GM12878 (cell line): ENCODE measurements around the gene FAM162B. TPM values are rescaled to one million over a fixed set of nuclear protein-coding genes. Genes with fewer than 3 reads are reported as not detected.

Experiments used
- ATAC-seq: fragments of 200-7000 bp; cut with Tn5 transposase; 3 replicates; pipeline ENCODE4 v1.9.1; 2020; ENCODE audit warnings: mild to moderate bottlenecking, moderate library complexity
- BruUV-seq: library from RNA; stranded (reverse); fragments of 400-500 nt; replicated peaks from 2 replicates; lab custom pipeline; 2021; lab: Mats Ljungman, UMichigan
- CTCF ChIA-PET: fragments of 300-600 bp; sonication (Branson Sonifier 250); formaldehyde crosslinking; extraction: SDS; loops from one replicate; lab custom pipeline; 2021; ENCODE audit warnings: inconsistent platforms; lab: Yijun Ruan, JAX
- POLR2A ChIA-PET: fragments of 350-600 bp; formaldehyde crosslinking; extraction: SDS; loops from one replicate; lab custom pipeline; 2021; ENCODE audit warnings: inconsistent platforms; lab: Charles Lee
- RAD21 ChIA-PET: fragments of 300-600 bp; sonication (Branson Sonifier 250); formaldehyde crosslinking; loops from one replicate; lab custom pipeline; 2023; ENCODE audit warnings: antibody characterized with exemption; ENCODE audit not compliant: unreplicated experiment; lab: Charles Lee
- SMC1A ChIA-PET: fragments of 300-600 bp; sonication (Branson Sonifier 250); formaldehyde crosslinking; loops from one replicate; lab custom pipeline; 2023; ENCODE audit not compliant: unreplicated experiment, uncharacterized antibody; lab: Charles Lee
- DNase-seq: peaks from one replicate; pipeline ENCODE4 v3.0.0-alpha.2; 2011; ENCODE audit warnings: low read depth, low spot score
- FAIRE-seq: peaks from 3 replicates; lab custom pipeline; 2011; peaks lifted over from hg19 to GRCh38; lab: Jason Lieb, UNC
- H2AFZ ChIP-seq: 2 replicates; pipeline ENCODE4 v1.6.0; 2011; ENCODE audit warnings: low read depth, low read length, control low read depth; ENCODE audit not compliant: control insufficient read depth
- H3K27ac ChIP-seq: 2 replicates; pipeline ENCODE4 v1.5.1; 2011; ENCODE audit warnings: control low read depth; ENCODE audit not compliant: control insufficient read depth, insufficient read depth
- H3K27me3 ChIP-seq, 2 experiments: replicated peaks in 1 of 2; 2 replicates each; pipeline versions ENCODE4 v1.6.0 to v1.6.1; 2011; ENCODE audit warnings: low read length in 1 of 2; ENCODE audit not compliant: control insufficient read depth in 2 of 2, insufficient read depth in 2 of 2
- H3K36me3 ChIP-seq, 2 experiments: 2 replicates each; pipeline ENCODE4 v1.5.1; 2011; ENCODE audit warnings: low read length in 1 of 2; ENCODE audit not compliant: control insufficient read depth in 2 of 2, insufficient read depth in 2 of 2
- H3K4me1 ChIP-seq: 2 replicates; pipeline ENCODE4 v1.6.1; 2011; ENCODE audit warnings: mild to moderate bottlenecking, low read length, moderate library complexity, mixed read lengths; ENCODE audit not compliant: control insufficient read depth, insufficient read depth
- H3K4me2 ChIP-seq: 2 replicates; pipeline ENCODE4 v1.6.0; 2011; ENCODE audit warnings: control low read depth; ENCODE audit not compliant: control insufficient read depth, insufficient read depth
- H3K4me3 ChIP-seq: fragments of 200-600 bp; sonication (generic); 2 replicates; pipeline ENCODE4 v1.5.1; 2016
- H3K79me2 ChIP-seq: 2 replicates; pipeline ENCODE4 v1.6.0; 2011; ENCODE audit warnings: low read length; ENCODE audit not compliant: control insufficient read depth, insufficient read depth
- H3K9ac ChIP-seq: 2 replicates; pipeline ENCODE4 v1.8.0; 2011; ENCODE audit warnings: low read length, control low read depth, mixed read lengths; ENCODE audit not compliant: control insufficient read depth, insufficient read depth
- H3K9me3 ChIP-seq: replicated peaks from 3 replicates; pipeline ENCODE4 v1.5.1; 2011; ENCODE audit warnings: mild to moderate bottlenecking, low read length; ENCODE audit not compliant: control insufficient read depth, insufficient read depth
- H4K20me1 ChIP-seq: 2 replicates; pipeline ENCODE4 v1.6.0; 2011; ENCODE audit not compliant: control insufficient read depth, insufficient read depth
- CBX3 ChIP-seq: fragments of 200-600 bp; sonication (generic); IDR thresholded peaks from 2 replicates; pipeline ENCODE4 v1.6.1; 2016; ENCODE audit warnings: low read depth, borderline replicate concordance
- CREM ChIP-seq: IDR thresholded peaks from 2 replicates; pipeline ENCODE4 v1.6.1; 2014; ENCODE audit warnings: antibody characterized with exemption, low read depth
- NFXL1 ChIP-seq: fragments of 450-650 bp; IDR thresholded peaks from 2 replicates; pipeline ENCODE4 v1.6.1; 2017; ENCODE audit warnings: antibody characterized with exemption, mild to moderate bottlenecking, borderline replicate concordance
- SREBF2 ChIP-seq: IDR thresholded peaks from 2 replicates; pipeline ENCODE4 v1.6.1; 2012; ENCODE audit warnings: mild to moderate bottlenecking, low read length
- ZNF207 ChIP-seq: fragments of 450-650 bp; IDR thresholded peaks from 2 replicates; pipeline ENCODE4 v1.6.1; 2014; ENCODE audit warnings: antibody characterized with exemption, mild to moderate bottlenecking, borderline replicate concordance
- ZNF622 ChIP-seq: fragments of 450-650 bp; IDR thresholded peaks from 2 replicates; pipeline ENCODE4 v1.6.1; 2017; ENCODE audit warnings: mild to moderate bottlenecking, inconsistent platforms
- ZSCAN29 ChIP-seq: fragments of 450-650 bp; IDR thresholded peaks from 2 replicates; pipeline ENCODE4 v1.6.1; 2017; ENCODE audit warnings: mild to moderate bottlenecking, moderate library complexity
- ZZZ3 ChIP-seq: IDR thresholded peaks from 2 replicates; pipeline ENCODE4 v1.6.1; 2011; ENCODE audit warnings: low read depth; ENCODE audit not compliant: control insufficient read depth, insufficient read length
- WGBS: methylation state at CpG from one replicate; pipeline ENCODE4 v1.1.6; 2016; ENCODE audit warnings: low lambda C conversion rate; ENCODE audit not compliant: insufficient replicate concordance, insufficient coverage; ENCODE audit errors: missing lambda C conversion rate; 5-methylcytosine and 5-hydroxymethylcytosine counted together
- in situ Hi-C: fragments of 300-500 bp; cut with MboI; formaldehyde crosslinking; loops from 9 replicates; pipeline ENCODE4 v1.14.3; 2018; ENCODE audit warnings: mixed read lengths
- intact Hi-C: fragments of 100-400 bp; cut with micrococcal nuclease; formaldehyde crosslinking; loops from one replicate; pipeline ENCODE4 v1.14.2; 2022; ENCODE audit not compliant: unreplicated experiment
- polyA plus RNA-seq, 11 experiments: library from polyadenylated mRNA; depleted of rRNA in 4 of 11; unstranded in 6 of 11; stranded (reverse) in 5 of 11; fragments of >200 nt; fragmentation: Nextera tagmentation in 4 of 11; fragmentation: Illumina TruSeq in 1 of 11; extraction: Ambion mirVana in 4 of 11; extraction: Trizol in 1 of 11; gene quantifications; 1 replicate in 1 of 11; 2 replicates in 10 of 11; pipeline versions ENCODE4 v1.2.1 to v1.2.3, GENCODE V29; 2011 to 2016; ENCODE audit warnings: inconsistent platforms in 2 of 11, missing spikeins in 2 of 11, low read depth in 1 of 11
- total RNA-seq, 4 experiments: library from RNA; depleted of rRNA in 3 of 4; stranded (reverse); fragments of >200 nt in 3 of 4; fragmentation: Illumina TruSeq in 1 of 4; extraction: Trizol in 1 of 4; gene quantifications; 2 replicates each; pipeline versions ENCODE4 v1.2.1 to v1.2.3, GENCODE V29; 2013 to 2021
- TF ChIP-seq, protein P1 (sequence below): fragments of 450-650 bp; IDR thresholded peaks from 2 replicates; pipeline ENCODE4 v1.6.1; 2016; ENCODE audit warnings: mild to moderate bottlenecking
- TF ChIP-seq, protein P2 (sequence below): fragments of 450-650 bp; conservative IDR thresholded peaks from 2 replicates; pipeline ENCODE4 v1.6.1; 2017; ENCODE audit warnings: mild to moderate bottlenecking, moderate library complexity
- TF ChIP-seq, protein P3 (sequence below): fragments of 450-650 bp; IDR thresholded peaks from 2 replicates; pipeline ENCODE4 v1.6.1; 2017; ENCODE audit warnings: low read depth, mild to moderate bottlenecking, moderate library complexity
- TF ChIP-seq, protein P4 (sequence below): IDR thresholded peaks from 2 replicates; pipeline ENCODE4 v1.6.1; 2011; ENCODE audit warnings: mild to moderate bottlenecking, low read depth, low read length, moderate library complexity; ENCODE audit not compliant: insufficient replicate concordance

The FAM162B gene
- total and polyA plus RNA-seq, 10 of the 15 experiments (the other 5 are each of a cell fraction or from before 2014, with no cell fraction given): not detected

DNA sequence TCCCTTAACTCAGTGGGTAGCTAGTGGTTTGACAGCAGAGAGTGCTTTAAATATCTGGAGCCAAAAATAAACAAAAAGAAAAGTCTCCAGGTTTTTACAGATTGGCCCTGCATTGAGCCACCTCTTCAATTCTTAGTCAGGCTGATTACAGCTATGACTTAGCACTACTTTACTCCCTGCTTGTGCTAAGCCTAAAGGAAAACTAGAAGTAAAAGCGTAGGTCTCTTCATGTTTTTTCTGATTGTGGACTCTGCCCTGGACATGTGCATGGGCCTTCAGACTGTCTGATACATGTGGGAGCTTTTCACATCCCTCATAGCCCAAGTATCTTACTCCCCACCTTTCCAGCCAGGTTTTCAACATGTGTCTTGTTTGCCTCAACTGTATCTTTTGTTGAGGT is 51.2 kb downstream of the FAM162B start:
- POLR2A ChIA-PET: no interaction called here
- Histone ChIP-seq H3K4me2 (no peak overlapping the region), H3K36me3 (no peaks in the 10 kb centered on the region; a peak in 3 of 4 replicates), H4K20me1 (no peaks in the 10 kb centered on the region), H3K79me2 (no peaks in the 10 kb centered on the region), H2AFZ (no peak overlapping the region), H3K9ac (no peak overlapping the region), H3K4me3 (no peak overlapping the region), H3K27ac (no peak overlapping the region), H3K9me3 (peaks cover 2% of the 10 kb centered on the region; the same call in 2 of the 3 replicates), H3K4me1 (no peaks in the 10 kb centered on the region), H3K27me3 (no peaks in the 10 kb centered on the region)
- CTCF ChIA-PET: interaction anchor here (0.6 kb wide), 1 partner anchor 701 kb away, joined by 4 read pairs; no protein-coding TSS in a partner anchor
- BruUV-seq: no TSS peak
- RAD21 ChIA-PET: no interaction called here
- WGBS: 95% methylated on average over 1 of the region's 1 CpG
- TF ChIP-seq ZNF207 (no peak), CBX3 (no peak), ZSCAN29 (no peak), CREM (no peak), ZNF622 (no peak), NFXL1 (no peak), ZZZ3 (no peak), SREBF2 (no peak)
- TF ChIP-seq, protein P1, sequence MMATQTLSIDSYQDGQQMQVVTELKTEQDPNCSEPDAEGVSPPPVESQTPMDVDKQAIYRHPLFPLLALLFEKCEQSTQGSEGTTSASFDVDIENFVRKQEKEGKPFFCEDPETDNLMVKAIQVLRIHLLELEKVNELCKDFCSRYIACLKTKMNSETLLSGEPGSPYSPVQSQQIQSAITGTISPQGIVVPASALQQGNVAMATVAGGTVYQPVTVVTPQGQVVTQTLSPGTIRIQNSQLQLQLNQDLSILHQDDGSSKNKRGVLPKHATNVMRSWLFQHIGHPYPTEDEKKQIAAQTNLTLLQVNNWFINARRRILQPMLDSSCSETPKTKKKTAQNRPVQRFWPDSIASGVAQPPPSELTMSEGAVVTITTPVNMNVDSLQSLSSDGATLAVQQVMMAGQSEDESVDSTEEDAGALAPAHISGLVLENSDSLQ: no peak
- TF ChIP-seq, protein P2, sequence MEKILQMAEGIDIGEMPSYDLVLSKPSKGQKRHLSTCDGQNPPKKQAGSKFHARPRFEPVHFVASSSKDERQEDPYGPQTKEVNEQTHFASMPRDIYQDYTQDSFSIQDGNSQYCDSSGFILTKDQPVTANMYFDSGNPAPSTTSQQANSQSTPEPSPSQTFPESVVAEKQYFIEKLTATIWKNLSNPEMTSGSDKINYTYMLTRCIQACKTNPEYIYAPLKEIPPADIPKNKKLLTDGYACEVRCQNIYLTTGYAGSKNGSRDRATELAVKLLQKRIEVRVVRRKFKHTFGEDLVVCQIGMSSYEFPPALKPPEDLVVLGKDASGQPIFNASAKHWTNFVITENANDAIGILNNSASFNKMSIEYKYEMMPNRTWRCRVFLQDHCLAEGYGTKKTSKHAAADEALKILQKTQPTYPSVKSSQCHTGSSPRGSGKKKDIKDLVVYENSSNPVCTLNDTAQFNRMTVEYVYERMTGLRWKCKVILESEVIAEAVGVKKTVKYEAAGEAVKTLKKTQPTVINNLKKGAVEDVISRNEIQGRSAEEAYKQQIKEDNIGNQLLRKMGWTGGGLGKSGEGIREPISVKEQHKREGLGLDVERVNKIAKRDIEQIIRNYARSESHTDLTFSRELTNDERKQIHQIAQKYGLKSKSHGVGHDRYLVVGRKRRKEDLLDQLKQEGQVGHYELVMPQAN: no peak
- TF ChIP-seq, protein P3, sequence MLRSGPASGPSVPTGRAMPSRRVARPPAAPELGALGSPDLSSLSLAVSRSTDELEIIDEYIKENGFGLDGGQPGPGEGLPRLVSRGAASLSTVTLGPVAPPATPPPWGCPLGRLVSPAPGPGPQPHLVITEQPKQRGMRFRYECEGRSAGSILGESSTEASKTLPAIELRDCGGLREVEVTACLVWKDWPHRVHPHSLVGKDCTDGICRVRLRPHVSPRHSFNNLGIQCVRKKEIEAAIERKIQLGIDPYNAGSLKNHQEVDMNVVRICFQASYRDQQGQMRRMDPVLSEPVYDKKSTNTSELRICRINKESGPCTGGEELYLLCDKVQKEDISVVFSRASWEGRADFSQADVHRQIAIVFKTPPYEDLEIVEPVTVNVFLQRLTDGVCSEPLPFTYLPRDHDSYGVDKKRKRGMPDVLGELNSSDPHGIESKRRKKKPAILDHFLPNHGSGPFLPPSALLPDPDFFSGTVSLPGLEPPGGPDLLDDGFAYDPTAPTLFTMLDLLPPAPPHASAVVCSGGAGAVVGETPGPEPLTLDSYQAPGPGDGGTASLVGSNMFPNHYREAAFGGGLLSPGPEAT: no peak
- TF ChIP-seq, protein P4, sequence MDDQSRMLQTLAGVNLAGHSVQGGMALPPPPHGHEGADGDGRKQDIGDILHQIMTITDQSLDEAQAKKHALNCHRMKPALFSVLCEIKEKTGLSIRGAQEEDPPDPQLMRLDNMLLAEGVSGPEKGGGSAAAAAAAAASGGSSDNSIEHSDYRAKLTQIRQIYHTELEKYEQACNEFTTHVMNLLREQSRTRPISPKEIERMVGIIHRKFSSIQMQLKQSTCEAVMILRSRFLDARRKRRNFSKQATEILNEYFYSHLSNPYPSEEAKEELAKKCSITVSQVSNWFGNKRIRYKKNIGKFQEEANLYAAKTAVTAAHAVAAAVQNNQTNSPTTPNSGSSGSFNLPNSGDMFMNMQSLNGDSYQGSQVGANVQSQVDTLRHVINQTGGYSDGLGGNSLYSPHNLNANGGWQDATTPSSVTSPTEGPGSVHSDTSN: no peak
- no peak for ATAC-seq
- no peak for DNase-seq
- in situ Hi-C loops (no loop called here), intact Hi-C loops (no loop called here)
- SMC1A ChIA-PET: interaction anchor here (0.9 to 1.0 kb wide), 2 partner anchors 18 to 65 kb away, joined by 3 read pairs; no protein-coding TSS in a partner anchor
- FAIRE-seq: no peak
